HL-60/S4 treated with retinoic acid at 250 ng/mL for 4 days and 3 days (cell line): ENCODE results near the gene ITGA11.

Experiments
- in situ Hi-C: fragments of 300-500 bp; cut with MboI; formaldehyde crosslinking; loops from 2 replicates; pipeline ENCODE4 v1.7.0; 2022; ENCODE audit warnings: low sequenced_read_pairs

The ITGA11 gene

DNA sequence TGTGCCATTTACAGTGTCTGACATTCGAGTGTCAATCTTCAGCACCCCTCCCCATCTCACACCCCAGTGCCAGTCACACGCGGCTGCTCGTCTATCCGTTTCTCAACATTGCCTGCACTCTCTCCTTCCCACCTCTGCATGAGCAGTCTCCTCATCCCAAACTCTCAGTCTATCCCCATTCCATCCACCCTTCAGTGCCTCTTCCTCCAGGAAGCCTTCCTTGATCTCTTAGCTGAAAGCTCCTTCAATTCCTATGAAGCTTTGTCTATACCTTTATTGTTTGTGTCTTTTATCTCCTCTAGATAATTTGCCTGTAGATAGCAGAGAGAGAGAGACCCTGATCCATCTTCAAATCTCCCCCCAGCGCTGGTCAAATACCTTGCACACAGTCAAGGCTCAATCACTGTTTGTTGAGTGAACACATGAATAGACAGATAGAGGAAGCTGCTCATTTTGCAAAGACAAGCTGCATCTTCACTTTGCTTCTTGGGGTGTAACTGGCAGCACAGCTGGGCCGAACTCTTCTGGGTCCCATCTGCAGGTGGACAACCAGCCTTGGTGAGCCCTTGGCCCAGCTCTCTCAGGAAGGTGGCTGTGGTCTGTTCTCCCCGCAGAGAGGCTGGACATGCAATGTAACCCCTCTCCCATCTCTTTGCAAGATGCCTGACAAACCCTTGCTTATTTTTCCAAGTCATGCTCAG is 52.8 kb downstream of the ITGA11 start:
- in situ Hi-C loops = no loop called here

- in situ Hi-C loops = no loop called here
Observed at GRCh38 chr15:68378595-68378994, 53.4 kb downstream of the ITGA11 start.

GRCh38 chr15:68377766-68378165 is 54.2 kb downstream of the ITGA11 start:
- in situ Hi-C loops = no loop called here

- in situ Hi-C loops = no loop called here
Observed at GRCh38 chr15:68376447-68377060, 55.4 kb downstream of the ITGA11 start.

- in situ Hi-C loops = no loop called here
Observed at GRCh38 chr15:68375716-68376220, 56.2 kb downstream of the ITGA11 start.

DNA sequence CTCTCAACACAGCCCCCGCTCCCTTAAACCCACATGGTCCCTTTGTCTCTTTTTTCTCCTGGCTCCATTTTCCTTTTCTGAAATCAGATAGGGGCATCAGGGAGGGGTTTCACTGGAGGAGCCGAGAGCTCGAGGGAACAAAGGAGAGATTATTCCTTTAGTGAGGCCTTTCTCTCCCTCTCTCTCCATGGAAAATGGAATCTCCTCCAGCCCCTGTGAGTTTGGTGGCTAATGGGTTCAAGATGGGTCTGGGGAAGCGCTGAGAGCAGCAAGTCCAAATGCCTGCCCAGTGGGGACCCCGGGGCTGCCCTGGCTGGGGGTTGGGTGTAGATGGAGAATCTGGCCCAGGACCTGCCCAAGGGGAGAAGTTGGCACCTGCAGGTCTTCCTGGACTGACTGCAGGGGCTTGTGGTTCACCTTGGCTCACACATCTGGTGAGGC is 56.8 kb downstream of the ITGA11 start:
- in situ Hi-C loops = no loop called here

DNA sequence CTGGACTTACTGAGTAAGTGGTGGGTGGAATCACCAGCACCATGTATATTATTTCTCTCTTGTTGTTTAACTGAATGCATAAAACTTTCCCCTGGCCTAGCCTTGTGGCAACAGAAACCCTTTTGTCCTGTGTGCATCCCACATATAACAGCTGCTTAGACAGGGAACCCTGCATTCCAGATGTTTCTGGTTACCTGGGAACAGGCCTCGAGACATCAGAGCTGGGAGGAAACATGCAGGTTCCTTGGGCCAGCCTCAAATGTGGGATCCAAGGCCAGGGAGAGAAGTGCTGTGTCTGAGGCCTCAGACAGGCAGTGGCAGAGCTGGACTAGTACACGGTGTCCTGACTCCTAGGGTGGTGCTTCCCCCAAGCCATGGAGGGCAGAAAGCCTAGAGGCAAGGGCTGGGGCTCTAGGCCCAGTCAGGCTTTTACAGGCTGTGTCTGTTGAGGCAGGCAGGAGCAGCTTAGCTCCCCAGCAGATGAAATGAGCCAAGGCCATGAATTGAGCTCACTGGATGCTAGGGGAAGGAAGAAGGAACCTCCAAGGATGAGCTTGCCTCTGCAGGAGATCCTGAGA is 57.7 kb downstream of the ITGA11 start:
- in situ Hi-C loops = no loop called here

DNA sequence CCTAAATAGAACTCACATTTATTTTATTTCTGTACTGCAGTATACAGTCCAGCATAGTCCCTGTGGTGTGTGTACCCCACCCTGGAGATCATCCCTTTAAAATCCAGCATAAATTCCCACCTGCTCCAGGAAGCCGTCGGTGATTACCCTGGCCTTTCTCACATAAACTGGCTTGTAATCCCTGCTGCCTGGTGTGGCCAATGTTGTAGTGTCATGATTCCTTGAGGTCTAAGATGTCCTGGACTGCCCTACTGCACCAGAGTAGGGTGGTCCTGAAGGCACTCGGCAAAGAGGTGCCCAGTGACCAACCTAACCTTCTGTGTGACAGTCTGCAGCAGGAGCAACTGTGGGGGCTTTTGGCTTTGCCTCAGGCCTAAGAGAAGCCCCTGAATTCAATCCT is 58.9 kb downstream of the ITGA11 start:
- in situ Hi-C loops = no loop called here

GRCh38 chr15:68372291-68372811 is 59.6 kb downstream of the ITGA11 start:
- in situ Hi-C loops = no loop called here

GRCh38 chr15:68371851-68372250 is 60.1 kb downstream of the ITGA11 start:
- in situ Hi-C loops = no loop called here

GRCh38 chr15:68371160-68371559 is 60.8 kb downstream of the ITGA11 start:
- in situ Hi-C loops = no loop called here

- in situ Hi-C loops = no loop called here
Observed at GRCh38 chr15:68370768-68371151, 61.2 kb downstream of the ITGA11 start.

DNA sequence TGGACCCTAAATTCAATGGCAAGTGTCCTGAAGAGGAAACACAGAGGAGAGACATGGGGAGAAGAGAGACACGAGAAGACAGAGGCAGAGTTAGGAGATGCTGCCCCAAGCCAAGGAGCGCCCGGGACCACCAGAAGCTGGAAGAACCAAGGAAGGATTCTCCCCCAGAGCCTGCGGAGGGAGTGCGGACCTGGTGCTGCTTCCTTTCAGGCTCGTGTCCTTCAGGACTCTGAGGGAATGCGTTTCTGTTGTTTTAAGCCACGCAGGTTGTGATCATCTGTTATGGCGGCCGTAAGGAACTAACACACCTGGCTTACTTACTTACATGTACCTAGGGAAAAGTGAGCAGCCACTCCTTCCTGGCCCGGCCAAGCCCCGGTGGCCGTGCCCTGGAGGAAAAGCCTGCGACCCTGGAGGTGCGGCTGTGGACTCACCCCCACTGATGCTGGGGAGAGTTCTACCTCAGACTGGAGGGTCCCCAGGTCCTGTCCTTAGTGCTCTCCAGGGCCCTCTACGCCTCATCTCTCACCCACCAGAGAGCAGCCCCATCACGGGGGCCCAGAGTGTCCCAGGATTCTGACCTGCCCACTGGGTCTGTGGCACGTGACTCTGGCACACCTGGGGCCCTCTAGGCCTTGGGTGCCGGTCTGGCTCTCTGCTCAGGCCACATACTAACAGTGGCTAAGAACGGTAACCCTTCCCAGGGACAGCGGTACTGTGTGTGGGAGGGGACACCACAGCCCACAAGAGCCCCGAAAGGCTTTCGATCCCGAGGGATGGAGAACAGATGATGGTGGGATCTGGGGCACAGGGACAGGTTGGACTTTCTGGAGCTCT is 61.8 kb downstream of the ITGA11 start:
- in situ Hi-C loops = no loop called here

- in situ Hi-C loops = no loop called here
Observed at GRCh38 chr15:68368731-68369435, 63.1 kb downstream of the ITGA11 start.

GRCh38 chr15:68367992-68368391 is 64.0 kb downstream of the ITGA11 start:
- in situ Hi-C loops = no loop called here

DNA sequence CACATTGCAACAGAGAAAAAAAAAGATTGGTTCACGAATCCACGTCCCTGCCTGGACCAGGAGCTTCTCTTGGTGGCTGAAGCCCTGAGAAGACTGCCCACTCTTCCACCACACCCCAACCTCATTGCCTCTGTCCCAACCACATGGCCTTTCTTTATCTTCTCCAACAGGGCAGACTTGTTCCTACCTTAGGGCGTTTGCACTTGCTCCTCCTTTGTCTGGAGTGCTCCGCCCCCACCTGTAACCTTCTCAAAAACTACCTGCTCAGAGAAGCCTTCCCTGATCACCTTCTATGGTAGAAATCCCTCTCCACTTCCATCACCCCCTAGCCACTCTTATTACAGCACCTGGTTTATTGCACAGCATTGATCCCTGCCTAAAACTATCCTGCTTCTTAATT is 64.7 kb downstream of the ITGA11 start:
- in situ Hi-C loops = no loop called here

DNA sequence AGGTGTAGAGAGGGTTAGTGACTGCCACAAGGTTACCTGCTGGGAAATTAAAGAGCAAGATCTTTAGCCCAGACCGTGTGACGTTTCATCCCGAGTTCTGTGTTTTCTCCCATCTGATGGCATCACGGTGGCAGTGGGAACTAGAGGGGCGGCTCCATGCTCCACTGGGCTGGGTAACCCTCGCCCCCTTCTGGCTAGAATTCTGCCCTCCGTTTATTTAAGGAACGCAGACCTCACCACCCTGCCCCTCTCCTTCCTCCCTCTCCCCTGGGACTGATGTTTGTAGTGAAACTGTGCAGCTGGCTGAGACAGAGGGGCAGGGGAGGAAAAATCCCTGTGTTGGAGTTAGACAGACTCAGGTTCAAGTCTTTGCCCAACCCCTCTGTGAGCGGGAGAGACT is 65.6 kb downstream of the ITGA11 start:
- in situ Hi-C loops = no loop called here

DNA sequence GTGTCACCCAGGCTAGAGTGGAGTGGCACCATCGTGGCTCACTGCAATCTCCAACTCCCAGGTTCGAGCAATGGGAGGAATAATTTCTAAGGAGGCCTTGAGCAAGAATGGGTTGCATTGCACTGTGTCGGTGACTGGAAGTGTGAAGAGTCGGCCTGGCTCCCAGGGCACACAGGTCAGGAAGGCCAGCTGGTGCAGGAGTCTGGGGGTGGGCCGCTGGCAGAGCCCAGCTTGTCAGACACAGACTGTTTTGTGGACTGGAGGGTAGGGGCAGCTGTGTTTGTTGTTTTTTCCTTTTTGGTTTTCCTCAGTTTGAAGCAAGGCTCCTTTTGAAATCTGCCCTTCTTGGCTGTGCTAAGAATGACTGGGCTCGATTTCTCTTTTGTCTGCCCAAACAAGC is 66.2 kb downstream of the ITGA11 start:
- in situ Hi-C loops = no loop called here

DNA sequence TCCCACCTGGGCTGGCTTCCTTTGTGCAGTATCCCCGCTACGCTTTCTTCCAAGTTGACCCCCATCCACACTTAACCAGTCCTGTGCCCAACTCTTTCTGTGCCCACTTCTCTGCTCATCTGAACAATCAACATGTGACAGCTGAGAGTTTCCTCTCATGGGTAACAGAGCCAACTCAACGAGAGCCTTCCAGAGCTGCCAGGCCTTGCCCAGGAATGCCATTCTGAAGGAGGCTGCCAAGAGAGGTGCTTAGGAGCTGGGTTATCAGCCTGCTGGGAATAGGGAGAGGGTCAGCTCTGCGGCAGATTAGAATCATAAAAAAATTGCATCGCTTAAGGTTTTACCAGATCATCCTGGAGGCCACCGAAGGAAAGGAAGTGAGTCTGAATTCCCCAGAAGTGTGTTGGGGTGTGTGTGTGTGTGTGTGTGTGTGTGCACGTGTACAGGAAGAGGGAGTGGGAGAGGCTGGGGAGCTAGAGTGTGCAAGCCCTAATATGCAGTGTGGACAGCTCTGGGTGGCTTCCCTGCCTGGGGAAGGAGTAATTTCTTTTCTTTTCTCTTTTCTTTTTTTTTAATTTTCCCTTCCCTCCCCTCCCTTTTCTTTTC is 66.7 kb downstream of the ITGA11 start:
- in situ Hi-C loops = no loop called here

DNA sequence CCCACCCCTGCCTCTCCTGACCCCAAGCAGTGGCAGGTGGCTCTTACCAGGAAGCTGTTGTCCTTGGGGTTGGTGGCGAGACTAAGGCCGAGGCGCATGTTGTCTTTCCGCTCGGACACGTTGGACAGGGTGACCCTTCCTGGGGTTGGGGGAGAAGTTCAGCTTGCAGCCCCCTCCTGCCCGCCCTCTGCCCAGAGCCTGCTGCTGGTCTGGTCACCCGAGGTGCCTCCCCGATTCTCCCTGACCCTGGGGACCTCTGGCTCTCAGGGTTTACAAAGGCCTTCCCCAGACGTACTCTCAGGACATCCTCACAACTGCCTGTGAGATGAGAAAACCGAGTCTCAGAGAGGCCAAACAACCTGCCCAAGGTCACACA is 67.3 kb downstream of the ITGA11 start:
- in situ Hi-C loops = no loop called here
